ENCODE measurements around the gene CLINT1. TPM values are rescaled to one million over a fixed set of nuclear protein-coding genes. Genes with fewer than 3 reads are reported as not detected.

The CLINT1 gene
- total and polyA plus RNA-seq, 12 donors = 15.1 to 54.7 (median 50.7) TPM

- Histone ChIP-seq H3K36me3 (no peaks in the 10 kb centered on the region), H3K27ac (no peak overlapping the region), H3K9me3 (no peaks in the 10 kb centered on the region), H3K27me3 (no peaks in the 10 kb centered on the region), H3K4me1 (peaks cover 0 to 25% (median 19%) of the 10 kb centered on the region in 9 donors), H3K4me3 (no peak overlapping the region)
- ATAC-seq (no peak), DNase-seq (no peak)
- 79 to 83% methylated on average over 8 of the region's 8 CpGs for WGBS, 2 donors
- intact Hi-C loops (cut with DNase I) = loop anchor here in 1 of 10 donors (10.0 kb wide), 1 partner anchor 54 kb away; no protein-coding TSS in a partner anchor
- no peak for TF ChIP-seq CTCF (IDR thresholded peaks at IDR 0.05)
Measured at GRCh38 chr5:157860898-157861890, 2.2 kb upstream of the CLINT1 start.

- Histone ChIP-seq H3K9me3 (no peaks in the 10 kb centered on the region), H3K4me1 (peaks cover 0 to 45% (median 37%) of the 10 kb centered on the region in 9 donors), H3K27me3 (no peaks in the 10 kb centered on the region), H3K27ac (peak overlapping the region in 9 of 10 donors; percentile 81 to 93 (median 91)), H3K36me3 (no peaks in the 10 kb centered on the region), H3K4me3 (peak overlapping the region; percentile 60 to 97 (median 86))
- 36% methylated on average over 10 of the region's 10 CpGs for WGBS, 2 donors
- DNase-seq (no peak), ATAC-seq (no peak)
- intact Hi-C loops (cut with DNase I) = loop anchor here in 9 of 10 donors (2.0 to 10.0 kb wide), 10 partner anchors 37 to 138 kb away; no protein-coding TSS in a partner anchor
- TF ChIP-seq CTCF (IDR thresholded peaks at IDR 0.05) = no peak
Measured at GRCh38 chr5:157859227-157859575, 256 bp upstream of the CLINT1 start.

- intact Hi-C loops (cut with DNase I) = loop anchor here in 9 of 10 donors (1.0 to 10.0 kb wide), 11 partner anchors 36 to 139 kb away; no protein-coding TSS in a partner anchor
- Histone ChIP-seq H3K4me1 (peaks cover 0 to 53% (median 37%) of the 10 kb centered on the region in 9 donors), H3K4me3 (peak overlapping the region; percentile 60 to 97 (median 86)), H3K27me3 (no peaks in the 10 kb centered on the region), H3K27ac (peak overlapping the region in 9 of 10 donors; percentile 81 to 93 (median 91)), H3K9me3 (no peaks in the 10 kb centered on the region), H3K36me3 (no peaks in the 10 kb centered on the region)
- ATAC-seq (peak in 7 of 8 donors; percentile 17 to 43 (median 20)), DNase-seq (no peak)
- whole genome bisulfite sequencing, 2 donors = 3 to 6% methylated on average over 5 of the region's 5 CpGs
- no peak for TF ChIP-seq CTCF (IDR thresholded peaks at IDR 0.05)
Measured at GRCh38 chr5:157857816-157858526, 974 bp downstream of the CLINT1 start.

Measured in heart right ventricle (tissue), 16 donors.